GM18858 (cell line): ENCODE measurements around the gene GAN.
"Not testable (repeated sequence)": the region's sequence is repeated elsewhere in the genome, so short reads cannot be mapped to it uniquely, and the experiment has no call there.

Experiments
- ATAC-seq: cut with Tn5 transposase; IDR thresholded peaks from one replicate; pipeline ENCODE4 v1.9.1; 2021; ENCODE audit not compliant: unreplicated experiment

Gene GAN

GRCh38 chr16:81421536-81421935, 106.8 kb downstream of the GAN start:
- ATAC-seq: no peak

GRCh38 chr16:81422153-81422552, 107.4 kb downstream of the GAN start:
- not testable (repeated sequence) for ATAC-seq

GRCh38 chr16:81424771-81425170, 110.0 kb downstream of the GAN start:
- ATAC-seq: no peak

GRCh38 chr16:81427219-81427618, 112.5 kb downstream of the GAN start:
- ATAC-seq: no peak

GRCh38 chr16:81429045-81429521, 114.3 kb downstream of the GAN start:
- no peak for ATAC-seq

- no peak for ATAC-seq
Measured at GRCh38 chr16:81431554-81432353, 117.0 kb downstream of the GAN start.

- no peak for ATAC-seq
Measured at GRCh38 chr16:81432937-81433557, 118.3 kb downstream of the GAN start.

GRCh38 chr16:81435103-81435502, 120.3 kb downstream of the GAN start:
- no peak for ATAC-seq

GRCh38 chr16:81435567-81435966, 120.8 kb downstream of the GAN start:
- no peak for ATAC-seq

- no peak for ATAC-seq
Measured at GRCh38 chr16:81436386-81436785, 121.6 kb downstream of the GAN start.

GRCh38 chr16:81437865-81438264, 123.1 kb downstream of the GAN start:
- ATAC-seq: no peak
